GM23338 (cell line): ENCODE results near the gene COL15A1. TPM values are rescaled to one million over a fixed set of nuclear protein-coding genes. Genes with fewer than 3 reads are reported as not detected.

Experiments used
- ATAC-seq: fragments of 200-7000 bp; cut with Tn5 transposase; 3 replicates; pipeline ENCODE4 v1.9.1; 2020
- DNase-seq: peaks from one replicate; pipeline ENCODE4 v3.0.0-alpha.2; 2015; ENCODE audit warnings: low spot score
- H2AFZ ChIP-seq: fragments of 200-600 bp; sonication (generic); 2 replicates; pipeline ENCODE4 v1.8.0; 2016; ENCODE audit warnings: antibody characterized with exemption, mild to moderate bottlenecking, moderate library complexity
- H3F3A ChIP-seq: fragments of 200-600 bp; sonication (generic); replicated peaks from 2 replicates; pipeline ENCODE4 v1.8.0; 2017; ENCODE audit warnings: antibody characterized with exemption, mixed run types, low read depth
- H3K27ac ChIP-seq: fragments of 200-600 bp; sonication (generic); 2 replicates; pipeline ENCODE4 v1.6.1; 2016; ENCODE audit warnings: low read depth
- H3K27me3 ChIP-seq: fragments of 200-600 bp; sonication (generic); 2 replicates; pipeline ENCODE4 v1.8.0; 2016; ENCODE audit warnings: mild to moderate bottlenecking, mixed run types, moderate library complexity; ENCODE audit not compliant: insufficient read depth
- H3K36me3 ChIP-seq: fragments of 200-600 bp; sonication (generic); 2 replicates; pipeline ENCODE4 v1.8.0; 2016; ENCODE audit warnings: mild to moderate bottlenecking; ENCODE audit not compliant: insufficient read depth
- H3K4me1 ChIP-seq: fragments of 200-600 bp; sonication (generic); 2 replicates; pipeline ENCODE4 v1.8.0; 2016; ENCODE audit warnings: mild to moderate bottlenecking, moderate library complexity; ENCODE audit not compliant: insufficient read depth
- H3K4me2 ChIP-seq: fragments of 200-600 bp; sonication (generic); 2 replicates; pipeline ENCODE4 v1.7.1; 2017; ENCODE audit warnings: mixed run types
- H3K4me3 ChIP-seq: fragments of 200-600 bp; sonication (generic); 2 replicates; pipeline ENCODE4 v1.6.1; 2016; ENCODE audit warnings: mixed run types
- H3K79me2 ChIP-seq: fragments of 200-600 bp; sonication (generic); replicated peaks from 2 replicates; pipeline ENCODE4 v1.8.0; 2017; ENCODE audit warnings: mild to moderate bottlenecking; ENCODE audit not compliant: insufficient read depth
- H3K9me2 ChIP-seq: fragments of 200-600 bp; sonication (generic); 2 replicates; pipeline ENCODE4 v1.8.0; 2017; ENCODE audit not compliant: insufficient read depth
- H4K20me1 ChIP-seq: fragments of 200-600 bp; sonication (generic); replicated peaks from 2 replicates; pipeline ENCODE4 v1.8.0; 2017; ENCODE audit warnings: mild to moderate bottlenecking; ENCODE audit not compliant: insufficient read depth
- H3K27ac Mint-ChIP-seq: 2 replicates; pipeline ENCODE4 v1.8.0; 2020; ENCODE audit warnings: inconsistent platforms, mild to moderate bottlenecking, moderate library complexity, mixed read lengths
- H3K27me3 Mint-ChIP-seq: 3 replicates; pipeline ENCODE4 v1.8.0; 2022; ENCODE audit warnings: low read depth, mild to moderate bottlenecking, moderate library complexity, mixed read lengths, inconsistent platforms; ENCODE audit not compliant: insufficient read depth, poor library complexity
- H3K36me3 Mint-ChIP-seq: 3 replicates; pipeline ENCODE4 v1.8.0; 2021; ENCODE audit warnings: low read depth, mild to moderate bottlenecking, inconsistent platforms, moderate library complexity, mixed read lengths
- H3K4me1 Mint-ChIP-seq: 3 replicates; pipeline ENCODE4 v1.8.0; 2020; ENCODE audit warnings: mild to moderate bottlenecking, inconsistent platforms, mixed read lengths
- H3K4me3 Mint-ChIP-seq: 3 replicates; pipeline ENCODE4 v1.8.0; 2021; ENCODE audit warnings: moderate library complexity, mild to moderate bottlenecking, inconsistent platforms, mixed read lengths
- H3K9me3 Mint-ChIP-seq: 3 replicates; pipeline ENCODE4 v1.8.0; 2020; ENCODE audit warnings: moderate library complexity, mild to moderate bottlenecking, inconsistent platforms, mixed read lengths
- CREB1 ChIP-seq: fragments of 250-450 bp; sonication (Bioruptor Pico); IDR thresholded peaks from 2 replicates; pipeline ENCODE4 v1.5.0; 2020; ENCODE audit warnings: low read depth, mild to moderate bottlenecking, moderate library complexity
- CTCF ChIP-seq, 2 experiments: fragments of 200-600 bp in 1 of 2; sonication (generic) in 1 of 2; conservative IDR thresholded peaks; 2 replicates each; pipeline versions ENCODE4 v1.5.1 to v1.6.1; 2016 to 2017; ENCODE audit warnings: antibody characterized with exemption in 2 of 2, low read depth in 2 of 2, mild to moderate bottlenecking in 2 of 2, moderate library complexity in 1 of 2
- ETS1 ChIP-seq: IDR thresholded peaks from 2 replicates; pipeline ENCODE4 v1.6.1; 2016; ENCODE audit warnings: antibody characterized with exemption
- EZH2 ChIP-seq: fragments of 200-600 bp; sonication (generic); IDR thresholded peaks from one replicate; pipeline ENCODE4 v1.8.0; 2017; ENCODE audit warnings: antibody characterized with exemption, mild to moderate bottlenecking, low read depth; ENCODE audit not compliant: unreplicated experiment
- EZH2phosphoT487 ChIP-seq: fragments of 200-600 bp; sonication (generic); IDR thresholded peaks from one replicate; pipeline ENCODE4 v1.8.1; 2018; ENCODE audit warnings: antibody characterized with exemption; ENCODE audit not compliant: unreplicated experiment
- JUNB ChIP-seq: IDR thresholded peaks from one replicate; pipeline ENCODE4 v1.6.1; 2016; ENCODE audit warnings: antibody characterized with exemption; ENCODE audit not compliant: unreplicated experiment
- NANOG ChIP-seq: IDR thresholded peaks from 2 replicates; pipeline ENCODE4 v1.6.1; 2016; ENCODE audit warnings: antibody characterized with exemption, borderline replicate concordance
- POLR2AphosphoS5 ChIP-seq: IDR thresholded peaks from 2 replicates; pipeline ENCODE4 v1.6.1; 2016; ENCODE audit warnings: antibody characterized with exemption, low read depth
- REST ChIP-seq: IDR thresholded peaks from one replicate; pipeline ENCODE4 v1.6.1; 2018; ENCODE audit warnings: antibody characterized with exemption; ENCODE audit not compliant: unreplicated experiment
- STAT1 ChIP-seq: IDR thresholded peaks from one replicate; pipeline ENCODE4 v1.6.1; 2016; ENCODE audit warnings: antibody characterized with exemption; ENCODE audit not compliant: unreplicated experiment
- ZNF114 ChIP-seq: fragments of 250-450 bp; sonication (Bioruptor Pico); IDR thresholded peaks from 2 replicates; pipeline ENCODE4 v1.5.0; 2020; ENCODE audit warnings: mild to moderate bottlenecking, moderate library complexity
- ZNF331 ChIP-seq: fragments of 250-450 bp; sonication (Bioruptor Pico); IDR thresholded peaks from 2 replicates; pipeline ENCODE4 v1.5.0; 2020; ENCODE audit warnings: low read depth, mild to moderate bottlenecking, moderate library complexity
- polyA plus RNA-seq: library from polyadenylated mRNA; unstranded; fragments of >200 nt; fragmentation: Nextera tagmentation; extraction: Ambion mirVana; gene quantifications from 2 replicates; pipeline ENCODE4 v1.2.1, GENCODE V29; 2016
- total RNA-seq: library from RNA; depleted of rRNA; stranded (reverse); fragments of >200 nt; shearing (Covaris generic); gene quantifications from 2 replicates; pipeline ENCODE4 v1.2.3, GENCODE V29; 2014
- TF ChIP-seq, protein P1 (sequence below): fragments of 250-450 bp; sonication (Bioruptor Pico); IDR thresholded peaks from 2 replicates; pipeline ENCODE4 v1.5.0; 2020; ENCODE audit warnings: mild to moderate bottlenecking, moderate library complexity

COL15A1 gene
- total and polyA plus RNA-seq, 2 experiments from 2014 or later, result 0.17 to 0.18 TPM

DNA sequence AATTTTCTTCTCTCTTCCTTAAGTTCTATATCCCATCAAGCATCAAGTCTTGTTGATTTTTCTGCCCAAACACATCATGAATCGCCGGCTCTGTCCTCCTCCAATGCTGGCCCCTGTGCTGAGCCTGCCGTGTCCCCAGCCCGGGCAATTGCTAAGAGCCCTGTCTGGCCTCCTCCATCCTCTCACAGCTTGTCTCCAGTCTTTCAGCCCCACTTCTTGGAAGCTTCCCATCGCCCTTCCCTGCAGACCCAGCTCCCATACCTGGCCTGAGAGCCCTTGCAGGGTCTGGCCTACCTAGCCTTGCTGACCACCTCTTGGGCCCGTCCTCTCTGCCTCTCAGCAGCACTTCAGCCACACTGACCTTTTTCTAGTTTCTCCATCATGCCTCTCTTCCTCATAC, 61.9 kb downstream of the COL15A1 start:
- Mint-ChIP-seq H3K36me3 (peaks cover 10% of the 10 kb centered on the region), H3K27ac (no peak overlapping the region), H3K27me3 (peaks cover 7% of the 10 kb centered on the region), H3K4me1 (peaks cover 14% of the 10 kb centered on the region), H3K4me3 (no peak overlapping the region), H3K9me3 (peaks cover 33% of the 10 kb centered on the region)
- Histone ChIP-seq H3K4me3 (no peak overlapping the region), H3K36me3 (0 out of 2 replicates have a peak, but pooled peaks cover under 1% of the 10 kb centered on the region), H3K9me2 (no peaks in the 10 kb centered on the region; the same call in 1 of the 2 replicates), H3F3A (no peaks in the 10 kb centered on the region), H2AFZ (no peak overlapping the region), H3K27ac (no peak overlapping the region), H4K20me1 (no peaks in the 10 kb centered on the region), H3K27me3 (no peaks in the 10 kb centered on the region), H3K4me1 (no peaks in the 10 kb centered on the region; the same call in 1 of the 2 replicates), H3K79me2 (no peaks in the 10 kb centered on the region), H3K4me2 (no peak overlapping the region)
- TF ChIP-seq CTCF (conservative IDR thresholded peaks at IDR 0.05; ENCODE audit: low read depth in 2 of 2) (no peak), ZNF331 (no peak), STAT1 (no peak), NANOG (no peak), POLR2AphosphoS5 (no peak), CREB1 (CRISPR knock-in tag) (no peak), ZNF114 (CRISPR knock-in tag) (no peak), EZH2 (no peak), JUNB (no peak), REST (no peak), ETS1 (no peak), EZH2phosphoT487 (no peak)
- TF ChIP-seq, protein P1, sequence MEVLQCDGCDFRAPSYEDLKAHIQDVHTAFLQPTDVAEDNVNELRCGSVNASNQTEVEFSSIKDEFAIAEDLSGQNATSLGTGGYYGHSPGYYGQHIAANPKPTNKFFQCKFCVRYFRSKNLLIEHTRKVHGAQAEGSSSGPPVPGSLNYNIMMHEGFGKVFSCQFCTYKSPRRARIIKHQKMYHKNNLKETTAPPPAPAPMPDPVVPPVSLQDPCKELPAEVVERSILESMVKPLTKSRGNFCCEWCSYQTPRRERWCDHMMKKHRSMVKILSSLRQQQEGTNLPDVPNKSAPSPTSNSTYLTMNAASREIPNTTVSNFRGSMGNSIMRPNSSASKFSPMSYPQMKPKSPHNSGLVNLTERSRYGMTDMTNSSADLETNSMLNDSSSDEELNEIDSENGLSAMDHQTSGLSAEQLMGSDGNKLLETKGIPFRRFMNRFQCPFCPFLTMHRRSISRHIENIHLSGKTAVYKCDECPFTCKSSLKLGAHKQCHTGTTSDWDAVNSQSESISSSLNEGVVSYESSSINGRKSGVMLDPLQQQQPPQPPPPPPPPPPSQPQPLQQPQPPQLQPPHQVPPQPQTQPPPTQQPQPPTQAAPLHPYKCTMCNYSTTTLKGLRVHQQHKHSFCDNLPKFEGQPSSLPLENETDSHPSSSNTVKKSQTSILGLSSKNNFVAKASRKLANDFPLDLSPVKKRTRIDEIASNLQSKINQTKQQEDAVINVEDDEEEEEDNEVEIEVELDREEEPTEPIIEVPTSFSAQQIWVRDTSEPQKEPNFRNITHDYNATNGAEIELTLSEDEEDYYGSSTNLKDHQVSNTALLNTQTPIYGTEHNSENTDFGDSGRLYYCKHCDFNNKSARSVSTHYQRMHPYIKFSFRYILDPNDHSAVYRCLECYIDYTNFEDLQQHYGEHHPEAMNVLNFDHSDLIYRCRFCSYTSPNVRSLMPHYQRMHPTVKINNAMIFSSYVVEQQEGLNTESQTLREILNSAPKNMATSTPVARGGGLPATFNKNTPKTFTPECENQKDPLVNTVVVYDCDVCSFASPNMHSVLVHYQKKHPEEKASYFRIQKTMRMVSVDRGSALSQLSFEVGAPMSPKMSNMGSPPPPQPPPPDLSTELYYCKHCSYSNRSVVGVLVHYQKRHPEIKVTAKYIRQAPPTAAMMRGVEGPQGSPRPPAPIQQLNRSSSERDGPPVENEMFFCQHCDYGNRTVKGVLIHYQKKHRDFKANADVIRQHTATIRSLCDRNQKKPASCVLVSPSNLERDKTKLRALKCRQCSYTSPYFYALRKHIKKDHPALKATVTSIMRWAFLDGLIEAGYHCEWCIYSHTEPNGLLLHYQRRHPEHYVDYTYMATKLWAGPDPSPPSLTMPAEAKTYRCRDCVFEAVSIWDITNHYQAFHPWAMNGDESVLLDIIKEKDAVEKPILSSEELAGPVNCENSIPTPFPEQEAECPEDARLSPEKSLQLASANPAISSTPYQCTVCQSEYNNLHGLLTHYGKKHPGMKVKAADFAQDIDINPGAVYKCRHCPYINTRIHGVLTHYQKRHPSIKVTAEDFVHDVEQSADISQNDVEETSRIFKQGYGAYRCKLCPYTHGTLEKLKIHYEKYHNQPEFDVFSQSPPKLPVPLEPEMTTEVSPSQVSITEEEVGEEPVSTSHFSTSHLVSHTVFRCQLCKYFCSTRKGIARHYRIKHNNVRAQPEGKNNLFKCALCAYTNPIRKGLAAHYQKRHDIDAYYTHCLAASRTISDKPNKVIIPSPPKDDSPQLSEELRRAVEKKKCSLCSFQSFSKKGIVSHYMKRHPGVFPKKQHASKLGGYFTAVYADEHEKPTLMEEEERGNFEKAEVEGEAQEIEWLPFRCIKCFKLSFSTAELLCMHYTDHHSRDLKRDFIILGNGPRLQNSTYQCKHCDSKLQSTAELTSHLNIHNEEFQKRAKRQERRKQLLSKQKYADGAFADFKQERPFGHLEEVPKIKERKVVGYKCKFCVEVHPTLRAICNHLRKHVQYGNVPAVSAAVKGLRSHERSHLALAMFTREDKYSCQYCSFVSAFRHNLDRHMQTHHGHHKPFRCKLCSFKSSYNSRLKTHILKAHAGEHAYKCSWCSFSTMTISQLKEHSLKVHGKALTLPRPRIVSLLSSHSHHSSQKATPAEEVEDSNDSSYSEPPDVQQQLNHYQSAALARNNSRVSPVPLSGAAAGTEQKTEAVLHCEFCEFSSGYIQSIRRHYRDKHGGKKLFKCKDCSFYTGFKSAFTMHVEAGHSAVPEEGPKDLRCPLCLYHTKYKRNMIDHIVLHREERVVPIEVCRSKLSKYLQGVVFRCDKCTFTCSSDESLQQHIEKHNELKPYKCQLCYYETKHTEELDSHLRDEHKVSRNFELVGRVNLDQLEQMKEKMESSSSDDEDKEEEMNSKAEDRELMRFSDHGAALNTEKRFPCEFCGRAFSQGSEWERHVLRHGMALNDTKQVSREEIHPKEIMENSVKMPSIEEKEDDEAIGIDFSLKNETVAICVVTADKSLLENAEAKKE (CRISPR knock-in tag), result no peak
- DNase-seq (no peak), ATAC-seq (no peak)
